Measurements from ENCODE around the gene TSPAN2. TPM values are rescaled to one million over a fixed set of nuclear protein-coding genes. Genes with fewer than 3 reads are reported as not detected.
A peak's percentile ranks its signal among the peaks of the same experiment; 100 is the strongest.

Gene TSPAN2
- polyA plus RNA-seq, 1 experiment: 4.0 TPM

DNA sequence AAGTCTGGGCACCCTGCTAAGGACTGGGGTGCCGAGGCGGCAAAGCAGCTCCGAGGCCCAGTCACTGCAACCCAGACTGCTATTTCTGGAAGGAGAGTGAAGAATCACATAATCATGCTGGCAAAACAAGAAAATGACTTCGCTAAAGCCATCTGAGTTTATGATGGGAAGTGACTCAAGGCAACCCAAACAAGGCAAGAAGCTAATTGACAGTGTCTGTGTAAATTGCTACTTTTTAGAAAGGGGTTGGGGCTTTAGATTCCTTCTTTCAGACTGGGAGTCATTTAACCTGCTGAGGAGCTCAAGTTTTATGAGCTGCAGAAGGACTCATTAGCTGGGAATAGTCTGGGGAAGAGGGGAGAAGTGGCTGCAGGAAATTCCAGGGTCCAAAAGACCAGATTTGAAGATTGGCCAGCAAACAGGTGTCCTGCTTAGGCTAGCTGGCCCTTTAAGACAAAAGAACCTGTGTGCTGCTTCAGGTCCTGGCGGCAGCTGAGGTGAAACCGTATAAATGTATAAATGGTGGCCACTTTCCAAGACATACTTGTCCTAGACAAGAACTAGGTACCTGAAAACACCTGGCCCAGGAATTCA lies 31.5 kb downstream of the TSPAN2 start:
- ChIA-PET POLR2A (no interaction called here), CTCF (interaction anchor here (1.2 to 2.4 kb wide), 3 partner anchors 11 to 538 kb away, joined by 3 to 7 read pairs (median 4); no protein-coding TSS in a partner anchor)

DNA sequence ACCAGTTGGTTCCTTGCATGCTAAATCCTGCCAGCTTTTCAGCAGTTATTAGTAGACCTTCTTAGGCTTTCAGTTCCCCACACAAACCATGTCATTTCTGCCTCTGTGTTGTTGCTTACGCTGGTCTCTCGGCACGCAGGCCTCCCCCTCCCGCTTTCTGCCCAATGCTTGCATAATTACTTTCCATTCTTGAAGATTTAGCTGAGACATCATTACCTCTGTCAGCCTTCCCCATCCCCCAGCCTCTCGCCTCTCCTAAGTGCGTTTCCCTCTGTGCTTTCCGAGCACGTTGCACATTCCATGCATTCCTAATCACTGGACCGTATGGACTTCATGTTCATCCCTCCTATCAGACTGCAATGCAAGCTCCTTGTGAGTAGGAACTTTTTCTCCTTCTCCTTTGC lies 32.9 kb downstream of the TSPAN2 start:
- POLR2A ChIA-PET: no interaction called here
- H3K4me3 ChIP-seq (ENCODE audit: low read depth, low read length): no peak overlapping the region; the same call in 1 of the 2 replicates
- TF ChIP-seq, protein P1, sequence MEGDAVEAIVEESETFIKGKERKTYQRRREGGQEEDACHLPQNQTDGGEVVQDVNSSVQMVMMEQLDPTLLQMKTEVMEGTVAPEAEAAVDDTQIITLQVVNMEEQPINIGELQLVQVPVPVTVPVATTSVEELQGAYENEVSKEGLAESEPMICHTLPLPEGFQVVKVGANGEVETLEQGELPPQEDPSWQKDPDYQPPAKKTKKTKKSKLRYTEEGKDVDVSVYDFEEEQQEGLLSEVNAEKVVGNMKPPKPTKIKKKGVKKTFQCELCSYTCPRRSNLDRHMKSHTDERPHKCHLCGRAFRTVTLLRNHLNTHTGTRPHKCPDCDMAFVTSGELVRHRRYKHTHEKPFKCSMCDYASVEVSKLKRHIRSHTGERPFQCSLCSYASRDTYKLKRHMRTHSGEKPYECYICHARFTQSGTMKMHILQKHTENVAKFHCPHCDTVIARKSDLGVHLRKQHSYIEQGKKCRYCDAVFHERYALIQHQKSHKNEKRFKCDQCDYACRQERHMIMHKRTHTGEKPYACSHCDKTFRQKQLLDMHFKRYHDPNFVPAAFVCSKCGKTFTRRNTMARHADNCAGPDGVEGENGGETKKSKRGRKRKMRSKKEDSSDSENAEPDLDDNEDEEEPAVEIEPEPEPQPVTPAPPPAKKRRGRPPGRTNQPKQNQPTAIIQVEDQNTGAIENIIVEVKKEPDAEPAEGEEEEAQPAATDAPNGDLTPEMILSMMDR (IDR thresholded peaks at IDR 0.05; ENCODE audit: low read depth, low read length): no peak
- CTCF ChIA-PET: interaction anchor here (0.8 to 2.4 kb wide), 4 partner anchors 26 to 540 kb away, joined by 3 to 7 read pairs (median 4); no protein-coding TSS in a partner anchor
- H3K9me3 ChIP-seq (ENCODE audit: control insufficient read depth, insufficient read depth, low read length): no peaks in the 10 kb centered on the region
- H3K27me3 ChIP-seq (ENCODE audit: control insufficient read depth, insufficient read depth, low read length): no peaks in the 10 kb centered on the region
- no peak for DNase-seq (ENCODE audit: low read depth, low spot score)
- H3K27ac ChIP-seq (ENCODE audit: low read depth, low read length): no peak overlapping the region

More for the DNA sequence above, 31.5 kb downstream of the TSPAN2 start:
- DNase-seq (ENCODE audit: low read depth, low spot score): no peak
- no peak overlapping the region for H3K27ac ChIP-seq (ENCODE audit: low read depth, low read length)
- H3K27me3 ChIP-seq (ENCODE audit: control insufficient read depth, insufficient read depth, low read length): no peaks in the 10 kb centered on the region
- no peaks in the 10 kb centered on the region; the same call in 1 of the 2 replicates for H3K9me3 ChIP-seq (ENCODE audit: control insufficient read depth, insufficient read depth, low read length)
- TF ChIP-seq, protein P1 (IDR thresholded peaks at IDR 0.05; ENCODE audit: low read depth, low read length): no peak
- no peak overlapping the region for H3K4me3 ChIP-seq (ENCODE audit: low read depth, low read length)

DNA sequence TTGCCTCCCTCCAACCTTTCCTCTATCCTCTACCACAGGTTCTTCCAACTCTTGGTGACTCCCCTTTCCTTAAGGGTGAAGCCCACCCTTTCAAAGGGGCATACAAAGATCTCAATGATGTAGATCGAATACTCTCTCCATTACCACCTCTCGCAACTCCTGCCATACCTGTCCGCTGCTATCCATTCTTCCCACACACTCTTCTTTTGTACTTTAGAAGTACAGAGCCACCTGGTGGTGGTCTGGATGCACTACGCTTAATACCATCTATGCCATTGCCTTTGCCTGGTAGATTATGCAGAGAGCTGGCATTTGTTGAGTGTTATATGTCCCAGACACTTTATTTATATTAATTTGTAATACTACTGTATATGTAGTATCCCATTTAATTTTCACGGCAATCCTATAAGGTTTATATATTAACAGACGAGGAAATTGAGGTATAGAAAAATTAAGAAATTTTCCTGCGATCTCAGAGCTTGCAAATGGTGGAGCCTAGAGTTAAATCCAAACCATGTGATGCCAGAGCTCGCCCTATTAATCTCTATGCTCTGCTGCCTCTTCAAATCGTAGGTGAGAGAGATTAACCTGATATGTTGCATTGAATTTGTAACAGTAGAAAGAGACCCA lies 36.7 kb downstream of the TSPAN2 start:
- POLR2A ChIA-PET: no interaction called here
- CTCF ChIA-PET: interaction anchor here (0.5 to 4.6 kb wide), 33 partner anchors 9 to 706 kb away, joined by 3 to 32 read pairs (median 5); partner anchors contain the start of gene TSHB
- H3K9me3 ChIP-seq (ENCODE audit: control insufficient read depth, insufficient read depth, low read length): no peaks in the 10 kb centered on the region
- TF ChIP-seq, protein P1 (IDR thresholded peaks at IDR 0.05; ENCODE audit: low read depth, low read length): peak; percentile 87
- no peak overlapping the region for H3K4me3 ChIP-seq (ENCODE audit: low read depth, low read length)
- no peaks in the 10 kb centered on the region for H3K27me3 ChIP-seq (ENCODE audit: control insufficient read depth, insufficient read depth, low read length)
- no peak for DNase-seq (ENCODE audit: low read depth, low spot score)
- H3K27ac ChIP-seq (ENCODE audit: low read depth, low read length): no peak overlapping the region

DNA sequence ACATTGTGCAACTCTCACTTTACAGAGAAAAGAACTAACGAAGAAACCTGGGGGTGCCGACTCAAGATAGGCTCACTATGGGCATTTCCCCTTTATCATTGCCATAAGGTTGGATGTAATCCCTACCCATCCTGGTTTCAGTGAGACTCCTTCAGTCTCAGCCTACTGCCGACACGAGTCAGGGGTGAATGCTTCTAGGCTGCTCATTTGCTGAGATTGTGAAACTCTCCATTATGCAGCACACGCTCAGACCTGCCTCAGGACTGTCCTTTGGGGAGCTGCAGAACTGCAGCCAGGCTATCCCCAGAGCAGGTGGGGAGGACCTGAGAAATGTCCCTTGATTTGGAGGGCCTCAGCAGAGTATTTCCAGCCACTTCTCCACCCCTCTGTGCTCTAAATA lies 37.5 kb downstream of the TSPAN2 start:
- H3K27me3 ChIP-seq (ENCODE audit: control insufficient read depth, insufficient read depth, low read length): no peaks in the 10 kb centered on the region
- H3K27ac ChIP-seq (ENCODE audit: low read depth, low read length): no peak overlapping the region
- no peak overlapping the region for H3K4me3 ChIP-seq (ENCODE audit: low read depth, low read length)
- H3K9me3 ChIP-seq (ENCODE audit: control insufficient read depth, insufficient read depth, low read length): no peaks in the 10 kb centered on the region
- TF ChIP-seq, protein P1 (IDR thresholded peaks at IDR 0.05; ENCODE audit: low read depth, low read length): no peak
- DNase-seq (ENCODE audit: low read depth, low spot score): no peak
- POLR2A ChIA-PET: no interaction called here
- CTCF ChIA-PET: interaction anchor here (1.0 to 4.6 kb wide), 13 partner anchors 9 to 75 kb away, joined by 3 to 32 read pairs (median 16); partner anchors contain the start of gene TSHB

DNA sequence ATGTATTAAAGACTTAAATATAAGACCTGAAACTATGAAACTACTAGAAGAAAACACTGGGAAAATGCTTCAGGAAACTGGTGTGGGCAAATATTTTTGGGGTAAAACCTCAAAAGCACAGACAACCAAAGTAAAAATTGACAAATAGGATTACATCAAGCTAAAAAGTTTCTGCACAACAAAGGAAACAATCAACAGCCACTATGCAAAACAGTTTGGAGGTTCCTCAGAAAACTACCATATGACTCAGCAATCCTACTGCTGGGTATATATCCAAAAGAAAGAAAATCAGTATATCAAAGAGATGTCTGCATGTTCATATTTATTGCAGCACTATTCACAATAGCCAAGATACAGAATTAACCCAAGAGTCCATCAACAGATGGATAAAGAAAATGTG lies 42.6 kb downstream of the TSPAN2 start:
- no peak overlapping the region for H3K4me3 ChIP-seq (ENCODE audit: low read depth, low read length)
- ChIA-PET POLR2A (no interaction called here), CTCF (interaction anchor here (1.4 kb wide), 1 partner anchor 44 kb away, joined by 3 read pairs; no protein-coding TSS in a partner anchor)
- no peak for DNase-seq (ENCODE audit: low read depth, low spot score)
- TF ChIP-seq, protein P1 (IDR thresholded peaks at IDR 0.05; ENCODE audit: low read depth, low read length): no peak
- no peak overlapping the region for H3K27ac ChIP-seq (ENCODE audit: low read depth, low read length)
- no peaks in the 10 kb centered on the region for H3K9me3 ChIP-seq (ENCODE audit: control insufficient read depth, insufficient read depth, low read length)
- H3K27me3 ChIP-seq (ENCODE audit: control insufficient read depth, insufficient read depth, low read length): no peaks in the 10 kb centered on the region

Measured in AG04450 (cell line).